Stimulated activated CD8-positive, alpha-beta memory T cell treated with anti-CD3 and anti-CD28 coated beads, Interleukin-7, amount 100 ng/mL, for 48 hours (primary cell): Measurements from ENCODE around the gene SPATA7.

Source experiments
- DNase-seq, 2 donors: peaks; one replicate each; pipeline ENCODE4 v3.0.0-alpha.2; 2020; ENCODE audit warnings: low read depth in 1 of 2; ENCODE audit errors: extremely low read depth in 1 of 2

The SPATA7 gene

DNA sequence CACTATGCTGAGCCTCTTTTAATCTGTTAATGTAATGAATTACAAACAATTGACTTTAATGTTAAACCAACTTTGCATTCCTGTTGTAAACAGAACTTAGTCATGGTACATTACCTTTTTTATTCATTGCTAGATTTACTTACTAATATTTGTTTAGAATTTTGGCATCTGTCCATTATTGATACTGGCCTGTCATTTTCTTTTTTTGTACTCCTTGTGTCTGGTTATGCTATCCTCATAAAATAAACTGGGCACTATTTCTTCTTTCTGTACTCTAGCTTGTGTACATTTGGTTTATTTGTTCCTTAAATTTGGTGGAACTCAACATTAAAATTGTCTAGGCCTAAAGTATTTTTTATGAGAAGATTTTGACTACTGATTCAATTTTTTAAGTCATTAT, 32.1 kb downstream of the SPATA7 start:
- no peak for DNase-seq

DNA sequence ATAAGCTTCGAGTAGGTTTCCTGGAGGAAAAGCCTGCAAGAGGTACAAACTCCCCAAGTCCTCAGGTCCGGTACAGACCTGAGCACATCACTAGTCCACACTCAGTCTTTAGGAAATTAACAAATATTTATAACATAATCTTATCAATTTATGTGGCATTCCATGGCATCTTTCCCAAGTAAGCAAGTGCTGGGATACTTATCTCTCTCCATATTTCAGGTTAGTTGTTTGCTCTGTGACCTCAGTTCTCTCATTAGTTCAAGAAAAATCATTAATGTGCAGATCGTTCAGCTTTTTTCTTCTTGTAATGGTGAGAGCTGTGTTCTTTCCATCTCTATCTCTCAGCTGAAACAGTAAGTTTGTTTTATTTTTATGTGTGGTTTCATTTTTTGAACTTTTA, 34.7 kb downstream of the SPATA7 start:
- no peak for DNase-seq

DNA sequence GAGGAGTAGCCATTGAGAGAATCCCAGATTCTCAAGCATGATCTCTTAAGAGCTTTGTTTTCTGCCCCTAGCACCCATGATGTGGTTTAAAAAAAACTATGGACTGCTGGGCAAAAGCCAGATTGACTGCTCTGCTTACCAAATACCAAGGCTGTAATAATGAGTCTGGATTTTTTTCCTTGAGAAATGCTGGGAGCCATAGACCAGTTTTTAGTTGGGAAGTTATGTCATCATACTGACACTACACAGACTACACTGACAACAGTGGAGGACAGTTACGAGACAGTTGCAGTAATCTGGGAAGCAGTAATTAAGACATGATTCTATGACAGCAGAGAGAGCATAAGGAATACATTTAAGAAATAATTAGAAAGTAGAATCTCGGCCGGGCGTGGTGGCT, 35.8 kb downstream of the SPATA7 start:
- no peak for DNase-seq

DNA sequence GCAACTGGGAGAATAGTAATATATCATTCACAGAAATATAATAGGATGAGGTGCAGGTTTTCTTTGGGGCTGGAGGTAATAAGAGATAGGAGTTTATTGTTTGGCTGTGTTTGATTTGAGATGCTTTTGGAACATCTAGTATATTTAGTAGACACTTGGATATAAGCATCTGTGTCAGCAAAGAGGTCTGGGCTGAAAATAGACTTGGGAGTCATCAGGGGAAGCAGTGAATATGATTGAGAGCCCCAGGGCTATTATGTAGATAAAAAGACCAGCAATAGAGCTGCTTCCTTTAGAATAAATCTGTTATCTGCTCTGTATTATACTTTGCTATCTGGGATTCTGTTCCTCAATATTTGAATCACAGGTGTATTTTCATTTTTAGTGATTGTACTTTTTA, 36.6 kb downstream of the SPATA7 start:
- DNase-seq = no peak

DNA sequence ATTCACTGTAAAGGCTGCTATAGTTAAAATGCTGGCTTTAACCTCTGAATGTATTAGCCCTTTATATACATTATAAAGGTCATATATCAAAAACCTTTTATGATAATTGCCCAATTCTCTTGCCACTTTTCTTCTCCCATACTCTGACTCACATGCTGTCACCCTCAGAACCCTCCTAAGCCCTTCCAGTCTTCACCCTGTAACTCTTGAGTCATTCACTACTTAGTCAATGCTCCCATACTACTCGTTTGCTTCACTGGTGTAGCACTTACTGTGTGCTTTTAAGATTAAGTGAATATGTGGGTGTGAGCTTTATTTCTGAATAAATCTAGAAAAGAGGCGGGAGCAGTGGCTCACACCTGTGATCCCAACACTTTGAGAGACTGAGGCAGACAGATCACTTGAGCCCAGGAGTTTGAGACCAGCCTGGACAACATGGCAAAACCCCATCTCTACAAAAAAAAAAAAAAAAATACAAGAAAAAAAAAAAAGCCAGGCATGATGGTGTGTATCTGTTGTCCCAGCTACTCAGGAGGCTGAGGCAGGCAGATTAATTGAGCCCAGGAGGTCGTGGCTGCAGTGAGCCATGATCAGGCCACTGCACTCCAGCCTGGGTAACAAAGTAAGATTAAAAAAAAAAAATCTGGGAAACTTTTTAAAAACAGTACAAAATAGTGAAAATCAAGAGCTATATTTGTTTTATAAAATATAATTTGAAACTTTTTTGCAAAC, 37.6 kb downstream of the SPATA7 start:
- no peak for DNase-seq

DNA sequence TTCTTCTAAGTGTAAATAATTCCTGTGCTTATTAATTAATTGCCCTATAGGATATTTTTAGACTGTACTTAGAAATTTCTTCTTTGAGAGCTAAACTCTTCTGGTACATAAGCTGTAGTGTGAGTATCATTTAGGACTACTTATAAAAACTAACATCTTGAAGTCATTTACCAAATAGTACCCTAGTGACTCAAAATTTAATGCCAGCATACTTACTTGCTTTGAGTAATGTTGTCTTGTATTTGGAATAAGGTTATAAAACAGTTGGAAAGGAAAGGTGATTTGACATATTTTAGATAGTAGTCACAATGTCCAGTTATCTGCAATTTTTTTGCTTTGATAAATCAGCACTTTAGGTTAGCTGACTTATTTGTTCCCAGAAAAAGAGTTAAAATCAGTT, 39.1 kb downstream of the SPATA7 start:
- DNase-seq = no peak

DNA sequence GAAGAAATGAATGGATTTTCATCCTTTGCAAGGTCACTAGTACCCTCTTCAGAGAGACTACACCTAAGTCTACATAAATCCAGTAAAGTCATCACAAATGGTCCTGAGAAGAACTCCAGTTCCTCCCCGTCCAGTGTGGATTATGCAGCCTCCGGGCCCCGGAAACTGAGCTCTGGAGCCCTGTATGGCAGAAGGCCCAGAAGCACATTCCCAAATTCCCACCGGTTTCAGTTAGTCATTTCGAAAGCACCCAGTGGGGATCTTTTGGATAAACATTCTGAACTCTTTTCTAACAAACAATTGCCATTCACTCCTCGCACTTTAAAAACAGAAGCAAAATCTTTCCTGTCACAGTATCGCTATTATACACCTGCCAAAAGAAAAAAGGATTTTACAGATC, 40.8 kb downstream of the SPATA7 start:
- DNase-seq = no peak

DNA sequence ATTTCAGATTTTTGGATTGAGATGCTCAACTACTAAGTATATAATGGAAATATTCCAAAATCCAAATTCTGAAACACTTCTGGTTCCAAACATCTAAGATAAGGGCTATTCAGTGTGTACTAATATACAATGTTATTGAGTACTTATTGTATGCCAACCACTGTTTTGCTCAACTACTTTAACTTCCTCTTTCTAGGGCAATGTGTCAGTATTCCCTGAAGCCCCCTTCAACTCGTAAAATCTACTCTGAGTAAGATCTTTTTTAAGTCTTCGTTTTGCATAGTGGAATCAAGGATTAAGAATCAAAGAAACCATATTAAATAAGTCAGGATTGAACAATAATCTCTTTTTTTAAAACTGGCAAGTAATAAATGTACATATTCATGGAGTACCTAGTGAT, 45.5 kb downstream of the SPATA7 start:
- DNase-seq = no peak

DNA sequence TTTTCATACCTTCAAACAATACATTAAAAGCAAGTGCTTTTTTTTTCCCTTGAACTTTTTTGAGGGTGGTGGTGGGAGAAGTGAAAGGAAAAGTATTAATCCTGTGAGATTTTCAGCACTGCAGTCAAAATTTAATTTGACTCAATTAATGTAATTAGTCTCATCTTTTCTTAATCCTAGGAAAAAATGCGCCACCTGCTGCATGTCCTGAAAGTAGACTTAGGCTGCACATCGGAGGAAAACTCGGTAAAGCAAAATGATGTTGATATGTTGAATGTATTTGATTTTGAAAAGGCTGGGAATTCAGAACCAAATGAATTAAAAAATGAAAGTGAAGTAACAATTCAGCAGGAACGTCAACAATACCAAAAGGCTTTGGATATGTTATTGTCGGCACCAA, 52.2 kb downstream of the SPATA7 start:
- no peak for DNase-seq

DNA sequence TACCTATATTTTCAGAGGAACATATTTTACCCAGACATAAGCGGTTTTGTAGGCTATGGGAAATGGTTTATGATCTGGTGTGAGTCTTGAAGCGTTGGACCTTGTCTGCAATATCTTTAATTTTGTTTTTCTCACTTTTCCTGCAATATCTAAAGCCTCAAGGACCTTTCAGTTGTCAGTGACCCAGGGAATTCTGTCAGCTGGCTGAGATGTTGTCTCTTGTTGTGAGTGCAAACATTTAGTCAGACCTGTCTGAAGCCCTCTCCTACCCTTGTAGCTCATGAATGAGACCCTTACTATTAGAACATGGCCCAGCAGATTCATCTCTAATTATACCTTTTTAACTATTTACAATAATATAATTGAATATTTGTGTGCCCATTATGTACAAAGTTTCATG, 53.6 kb downstream of the SPATA7 start:
- DNase-seq = no peak

DNA sequence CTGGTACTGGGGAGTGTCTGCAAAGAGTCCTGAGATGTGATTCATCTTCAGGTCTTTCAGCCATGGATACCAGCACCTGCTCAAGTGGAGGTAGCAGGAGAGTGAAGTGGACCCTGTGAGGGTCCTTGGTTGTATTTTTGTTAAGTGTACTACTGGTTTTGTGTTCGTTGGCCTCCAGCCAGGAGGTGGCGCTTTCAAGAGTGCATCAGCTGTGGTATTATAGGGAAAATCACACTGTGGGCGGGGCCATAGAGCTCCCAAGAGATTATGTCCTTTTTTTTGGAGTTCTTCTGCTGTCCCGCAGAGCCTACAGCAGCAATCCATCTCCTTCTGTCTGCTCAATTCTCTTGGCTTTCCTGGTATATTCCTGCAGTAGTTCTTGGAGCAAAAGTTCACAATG, 66.8 kb downstream of the SPATA7 start:
- no peak for DNase-seq

DNA sequence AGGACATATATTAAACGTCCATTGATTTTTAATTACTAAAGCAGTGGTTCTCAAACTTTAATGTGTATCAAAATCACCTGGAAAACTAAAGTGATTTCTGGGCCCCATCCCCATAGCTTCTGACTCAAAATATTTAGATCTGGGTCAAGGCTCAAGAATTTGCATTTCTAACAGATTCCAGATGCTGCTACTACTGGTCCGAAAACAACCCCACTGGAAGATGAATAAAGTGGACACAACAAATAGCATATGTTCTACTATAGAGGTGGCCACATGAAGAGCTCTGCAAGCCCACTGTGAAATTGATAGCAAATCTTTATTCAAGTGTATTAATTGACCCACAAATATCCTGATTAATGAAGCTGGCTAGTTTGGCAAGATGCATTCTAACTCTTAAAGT, 69.4 kb downstream of the SPATA7 start:
- DNase-seq = no peak

DNA sequence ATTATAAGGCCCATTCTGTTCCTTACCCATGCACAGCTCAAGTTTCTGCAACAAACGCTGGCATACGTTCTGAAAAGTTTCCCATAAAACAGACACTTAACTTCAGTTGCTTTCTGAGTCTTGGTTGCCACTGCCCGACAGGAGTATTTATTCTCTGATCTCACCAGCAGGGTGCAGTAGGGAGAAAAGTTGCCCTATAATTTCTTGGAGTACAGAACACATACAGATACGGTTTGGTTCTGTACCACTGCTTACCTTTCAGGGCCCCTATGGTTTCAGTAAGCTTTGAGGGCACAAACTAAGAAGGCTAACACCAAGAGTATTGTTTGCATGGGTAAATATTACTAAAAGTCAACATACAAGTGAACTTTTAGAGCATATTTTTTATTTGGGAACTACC, 77.9 kb downstream of the SPATA7 start:
- DNase-seq = no peak

DNA sequence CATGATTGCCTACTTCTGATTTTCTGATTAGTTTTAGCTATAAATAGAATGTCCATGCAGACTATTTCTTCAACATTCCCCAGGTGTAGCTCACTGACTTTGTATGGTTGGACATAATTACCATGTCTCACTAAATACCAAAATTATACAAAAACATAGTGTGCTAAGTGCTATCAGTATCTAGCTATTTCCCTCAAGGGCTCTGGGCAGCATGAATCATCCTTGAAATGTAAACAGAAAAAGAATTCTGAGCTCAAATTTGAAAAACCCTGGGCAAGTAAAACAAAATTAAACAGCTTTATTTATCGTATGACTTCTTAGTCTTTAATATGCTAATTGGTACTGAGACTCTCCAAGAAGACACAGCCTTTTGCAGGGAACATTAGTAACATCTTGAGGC, 82.9 kb downstream of the SPATA7 start:
- DNase-seq = no peak

DNA sequence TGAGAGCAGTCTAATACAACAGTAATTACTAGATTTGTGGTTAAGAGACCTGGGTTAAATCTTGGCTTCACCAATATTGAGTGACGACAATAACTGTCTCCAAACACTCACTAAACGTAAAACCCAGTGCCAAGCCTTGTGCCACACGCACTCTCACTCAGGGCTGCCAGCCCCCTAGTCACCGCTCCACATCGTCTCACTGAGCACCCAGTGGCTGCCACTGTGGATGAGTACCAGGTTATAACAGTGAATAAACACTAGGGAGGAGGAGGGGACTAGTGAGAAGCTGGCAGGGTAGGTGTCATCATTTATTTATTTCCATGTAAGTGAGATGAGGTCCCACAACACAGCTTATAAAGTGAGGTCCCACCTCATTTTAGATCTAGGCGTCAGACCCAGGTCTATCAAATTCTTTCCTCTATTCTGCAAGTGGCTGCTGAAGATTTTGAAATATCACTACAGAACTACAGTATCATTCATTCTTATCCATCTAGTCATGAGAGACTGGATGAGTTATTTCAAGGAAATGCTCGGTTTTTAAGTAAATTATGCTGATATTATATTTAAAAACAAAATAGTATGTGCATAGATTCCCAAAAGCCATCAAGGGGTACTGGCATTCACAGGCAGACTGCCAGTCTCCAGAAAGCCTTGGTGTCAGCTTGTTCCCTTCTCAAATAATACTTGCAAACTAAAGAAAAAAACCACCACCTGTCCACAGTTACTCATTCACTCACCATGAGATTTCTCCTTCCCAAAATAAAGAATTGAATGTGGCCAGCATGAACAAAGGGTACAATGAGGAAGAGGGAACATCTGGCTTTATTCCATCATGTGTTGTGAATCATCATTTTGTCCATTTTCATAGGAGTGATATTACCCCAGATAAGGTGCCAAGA, 85.3 kb downstream of the SPATA7 start:
- DNase-seq = no peak

DNA sequence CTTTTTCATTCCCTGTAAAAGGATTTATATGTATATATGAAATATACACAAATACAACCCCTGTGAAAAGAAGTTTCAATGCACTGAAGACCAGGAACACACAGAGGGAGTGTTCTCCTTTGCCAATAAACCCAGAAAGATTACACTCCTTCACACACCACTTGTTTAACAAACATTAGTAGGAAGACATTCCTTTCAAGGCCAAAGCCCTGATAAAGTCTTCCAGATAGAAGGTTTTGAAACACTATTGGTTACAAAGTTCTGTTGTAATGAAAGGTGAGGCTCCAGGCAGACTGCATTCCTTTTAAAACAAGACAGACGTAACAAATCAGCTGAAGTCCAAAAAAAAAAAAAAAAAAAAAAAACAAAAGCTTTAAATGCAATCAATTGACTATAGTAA, 88.3 kb downstream of the SPATA7 start:
- no peak for DNase-seq

DNA sequence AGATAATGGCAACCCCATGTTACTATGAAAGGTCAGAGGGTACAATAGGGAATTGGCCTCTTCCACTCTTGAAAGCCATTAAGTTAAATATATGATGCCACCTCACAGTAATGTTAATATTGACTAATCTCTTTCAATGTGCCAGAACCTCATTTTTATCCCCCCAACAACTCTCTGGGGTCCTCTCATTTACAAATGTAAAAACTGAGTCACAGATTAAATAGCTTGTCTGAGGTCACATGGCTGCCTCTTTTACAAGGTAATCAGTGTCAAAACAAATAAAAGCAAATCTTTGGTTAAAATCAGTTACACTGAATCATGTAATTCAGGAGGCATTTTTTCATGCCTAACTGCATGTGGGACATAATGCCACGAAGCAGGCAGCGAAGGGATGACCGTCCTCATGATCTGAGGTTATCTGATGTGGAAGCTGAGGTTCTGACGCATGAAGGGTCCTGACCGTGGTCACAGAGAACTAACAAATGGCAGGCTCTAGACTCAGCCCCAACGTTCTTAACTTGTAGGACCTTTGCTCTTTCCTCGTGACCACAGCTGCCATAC, 90.8 kb downstream of the SPATA7 start:
- DNase-seq = no peak

DNA sequence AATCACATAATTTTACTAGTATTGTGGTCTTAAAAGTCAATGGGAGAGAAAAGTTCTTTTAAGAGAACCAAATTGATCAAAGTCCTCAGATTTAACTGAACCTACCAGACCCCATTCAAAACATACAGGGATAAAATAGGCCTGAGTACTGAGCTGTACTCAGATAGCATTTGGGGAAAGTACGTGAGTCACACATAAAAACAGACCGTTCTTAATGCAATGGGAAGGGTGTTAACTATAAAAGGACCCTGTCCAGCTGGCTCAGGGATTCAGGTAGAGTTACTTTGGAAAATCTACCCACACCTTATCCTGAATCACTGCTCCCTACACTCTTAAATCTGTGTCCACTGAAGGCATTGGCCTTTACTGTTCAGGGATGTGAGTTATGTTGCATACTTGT, 91.4 kb downstream of the SPATA7 start:
- no peak for DNase-seq

DNA sequence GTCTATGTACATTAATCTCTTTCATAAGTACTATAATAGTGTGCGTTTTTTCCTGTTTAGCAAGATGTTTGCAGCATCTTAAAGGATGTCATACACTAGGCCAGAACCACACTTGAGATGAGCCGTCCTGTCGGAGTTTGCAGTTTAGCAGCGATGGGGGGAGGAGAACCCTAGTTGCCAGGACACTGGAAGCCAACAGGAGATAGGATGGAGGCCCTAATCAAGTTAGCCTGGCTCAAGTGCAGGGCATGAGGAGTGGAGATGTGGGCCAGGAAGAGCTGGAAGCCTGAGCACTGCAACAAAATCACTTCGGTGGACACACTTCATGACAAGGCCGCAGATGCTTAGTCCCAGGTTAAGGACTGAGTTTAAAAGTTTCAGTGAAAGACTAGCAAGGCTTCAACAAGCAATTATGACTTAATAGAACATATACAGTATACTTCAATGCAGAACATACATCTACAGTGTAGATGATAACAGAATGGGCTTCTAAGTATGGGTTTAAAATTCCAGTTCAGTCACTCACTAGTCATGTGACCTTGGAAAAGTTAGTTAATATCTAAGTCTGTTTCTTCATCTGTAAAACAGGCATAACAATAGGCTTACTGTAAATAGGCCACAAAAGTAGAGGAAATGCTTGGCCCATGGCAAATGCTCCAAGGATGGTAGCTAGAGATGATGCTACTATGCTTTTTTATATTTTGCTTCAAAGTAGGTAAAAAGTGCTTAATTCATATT, 92.2 kb downstream of the SPATA7 start:
- no peak for DNase-seq

DNA sequence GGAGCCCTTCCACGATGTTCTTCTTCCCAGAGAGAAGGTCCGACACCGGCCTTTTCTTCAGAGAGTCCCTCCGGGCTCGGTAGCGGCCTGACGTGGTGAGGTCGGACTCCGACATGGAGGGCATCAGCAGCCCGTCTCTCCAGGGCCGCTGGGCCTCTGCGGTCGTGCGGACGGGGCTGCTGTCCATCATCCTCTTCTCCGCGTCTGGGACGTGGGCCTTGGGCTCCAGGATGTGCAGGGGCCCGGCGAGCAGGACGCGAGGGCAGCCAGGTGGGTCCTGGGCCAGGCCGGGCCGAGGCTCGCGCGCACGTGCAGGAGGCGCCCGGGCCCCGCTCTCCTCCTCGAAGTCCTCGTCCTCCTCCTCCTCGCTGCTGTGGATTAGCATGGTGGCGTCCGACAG, 93.5 kb downstream of the SPATA7 start:
- DNase-seq = no peak

DNA sequence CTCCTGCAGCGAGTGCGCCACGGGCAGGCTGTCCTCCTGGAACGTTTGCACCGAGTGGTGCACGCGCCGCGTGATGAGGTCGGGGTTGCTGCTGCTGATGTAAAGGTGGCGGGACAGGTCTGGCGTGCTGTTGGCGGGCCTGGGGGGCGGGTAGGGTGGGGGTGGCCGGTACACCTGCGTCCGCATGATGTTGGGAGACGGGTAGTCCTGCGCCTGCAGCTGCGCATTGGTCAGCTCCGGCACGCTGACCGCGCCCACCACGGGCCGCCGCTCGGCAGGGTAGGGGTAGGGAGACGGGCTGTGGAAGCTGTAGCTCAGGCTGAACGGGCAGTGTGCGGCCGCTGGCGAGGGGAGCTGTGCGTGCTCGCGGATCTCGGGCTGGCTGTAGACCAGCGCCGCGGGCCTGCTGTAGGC, 94.1 kb downstream of the SPATA7 start:
- no peak for DNase-seq
